ENCODE measurements around the gene HAAO.
"Not testable (repeated sequence)": the region's sequence is repeated elsewhere in the genome, so short reads cannot be mapped to it uniquely, and the experiment has no call there.

HAAO gene

DNA sequence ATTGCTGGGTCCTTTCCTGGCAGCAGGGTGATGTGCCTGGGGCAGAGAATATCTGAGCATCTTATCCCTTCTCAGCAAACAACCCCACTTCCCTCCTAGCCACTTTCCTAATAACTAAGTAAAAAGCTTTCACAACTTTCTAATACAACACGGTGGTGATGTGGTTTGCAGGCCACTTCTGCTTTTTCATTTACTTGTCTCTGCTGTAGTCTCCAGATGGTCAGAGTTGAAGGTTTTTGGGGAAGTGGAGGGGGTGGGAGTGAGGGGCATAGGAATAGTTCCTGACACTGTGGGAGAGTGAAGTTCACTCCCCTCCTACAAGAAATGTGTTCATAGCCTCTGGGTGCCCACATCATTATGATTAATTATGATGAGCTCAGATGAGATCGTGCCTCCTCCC lies 40.1 kb downstream of the HAAO start:
- DNase-seq (ENCODE audit: low read depth, low spot score), result no peak

DNA sequence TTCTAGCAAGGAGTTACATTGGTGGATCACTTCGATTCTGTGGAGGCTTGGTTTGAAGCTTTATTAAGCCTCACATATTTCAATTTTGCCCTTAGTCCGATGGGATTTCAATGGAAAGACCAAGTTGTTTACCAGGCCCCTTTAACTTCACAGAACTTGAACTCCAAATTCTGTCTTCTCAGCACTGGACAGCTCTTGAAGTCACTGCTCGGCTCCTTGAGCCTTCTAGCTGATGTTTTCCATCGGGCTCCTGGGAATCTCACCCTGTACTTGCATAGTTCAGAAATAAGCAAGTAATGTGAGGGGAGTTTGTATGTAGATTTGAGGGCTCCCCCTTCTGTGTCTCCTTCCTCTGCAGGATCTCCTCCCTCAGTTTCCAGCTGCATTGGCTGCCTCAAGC lies 43.5 kb downstream of the HAAO start:
- DNase-seq (ENCODE audit: low read depth, low spot score), result no peak

DNA sequence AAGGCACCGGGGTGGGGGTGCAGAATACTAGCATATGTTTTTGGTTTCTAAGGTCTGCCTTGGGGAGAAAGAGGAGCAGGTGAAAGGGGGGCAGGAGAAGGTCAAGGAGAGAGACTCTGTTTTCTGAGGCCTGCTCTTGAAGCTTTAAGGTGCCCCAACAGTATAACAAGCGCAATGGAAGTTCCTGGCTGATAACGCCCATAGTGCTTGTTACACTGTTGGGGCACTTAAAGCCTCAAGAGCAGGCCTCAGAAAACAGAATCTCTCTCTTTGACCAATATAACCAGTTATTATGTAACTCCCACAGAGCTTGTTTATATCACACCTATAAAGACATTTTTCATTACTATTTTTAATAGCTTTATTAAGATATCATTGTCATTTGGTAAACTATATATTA lies 45.0 kb downstream of the HAAO start:
- no peak for DNase-seq (ENCODE audit: low read depth, low spot score)

DNA sequence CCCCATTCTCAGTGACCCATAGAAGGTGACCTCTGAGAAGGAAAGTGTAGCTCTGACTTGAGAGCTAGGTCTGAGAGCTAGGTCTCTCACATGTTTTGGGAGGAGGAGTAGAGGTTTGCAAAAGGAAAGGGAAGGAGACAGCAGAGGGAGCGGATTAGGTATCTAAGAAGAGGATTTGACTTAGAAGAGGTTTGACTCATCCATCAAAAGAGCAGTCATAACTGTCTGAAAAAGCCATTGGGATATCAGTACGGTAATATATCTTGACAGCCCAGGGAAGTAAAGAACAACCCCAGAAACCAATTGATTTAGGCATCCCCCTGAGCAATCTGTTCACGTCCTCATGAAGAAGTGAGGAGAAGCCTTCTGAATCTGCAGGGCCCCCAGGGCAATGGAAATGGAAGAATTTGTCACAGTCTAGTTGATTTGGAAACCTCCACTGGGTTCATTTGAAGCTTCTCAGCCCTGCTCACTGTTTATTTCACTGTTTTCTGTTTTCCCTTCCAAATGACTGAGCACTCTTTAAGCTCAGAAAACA lies 47.8 kb downstream of the HAAO start:
- no peak for DNase-seq (ENCODE audit: low read depth, low spot score)

DNA sequence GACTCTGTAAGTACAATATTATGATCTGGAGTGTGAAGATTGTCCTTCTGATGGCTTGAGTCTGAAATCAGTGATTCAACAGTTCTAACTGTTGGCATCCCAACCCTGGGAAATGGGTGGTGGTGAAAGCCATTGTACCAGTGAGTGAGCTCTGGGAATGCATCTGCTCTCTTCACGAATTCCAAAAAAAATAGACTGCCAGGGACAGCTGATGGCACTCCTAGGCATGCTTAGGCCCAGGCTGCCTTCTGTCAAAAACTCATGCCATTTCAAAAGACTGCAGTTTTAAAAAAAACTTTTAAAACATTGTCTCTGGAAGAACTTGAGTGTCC lies 48.8 kb downstream of the HAAO start:
- DNase-seq (ENCODE audit: low read depth, low spot score), result no peak

DNA sequence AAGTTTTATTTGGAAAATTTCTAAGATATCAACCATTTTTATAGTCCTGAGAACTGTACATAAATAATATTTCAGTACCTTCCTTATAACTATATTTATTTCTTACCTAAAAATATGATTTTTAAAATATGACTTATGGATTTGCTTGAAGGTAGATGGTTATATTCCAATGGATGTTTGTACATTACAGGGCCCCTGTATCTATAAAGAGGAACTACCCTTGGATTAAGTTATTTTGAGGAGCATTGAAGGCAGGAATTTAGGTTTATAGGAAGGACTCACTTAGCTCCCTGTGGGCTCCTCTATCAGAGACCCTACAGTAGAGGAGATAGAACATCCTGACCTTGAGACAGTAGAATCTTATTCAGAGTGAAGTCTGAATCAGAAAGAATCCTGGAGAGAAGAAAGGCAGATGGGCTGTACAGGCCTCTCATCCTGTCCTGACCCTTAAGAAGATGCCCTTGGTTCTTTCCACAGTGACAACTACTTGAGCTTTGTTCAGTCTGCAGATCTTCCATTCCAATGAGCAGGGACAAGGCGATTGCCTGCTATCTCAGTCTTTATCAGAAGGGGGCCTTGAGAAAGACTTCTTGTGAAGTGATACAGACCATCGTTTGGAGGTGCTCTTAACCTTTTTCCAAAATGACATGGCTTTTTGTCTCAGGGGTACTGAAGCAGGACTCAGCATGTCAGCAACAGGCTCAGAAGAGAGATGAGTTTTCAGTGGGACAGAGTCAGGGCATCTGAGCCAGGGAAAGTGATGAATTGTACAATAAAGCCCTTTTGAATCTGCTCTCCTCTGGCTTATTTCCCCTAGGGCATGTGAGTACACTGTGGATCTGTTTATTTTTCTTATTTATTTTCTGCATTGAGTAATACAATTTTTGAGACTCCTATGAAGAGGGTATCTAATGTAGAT lies 49.4 kb downstream of the HAAO start:
- DNase-seq (ENCODE audit: low read depth, low spot score), result no peak

DNA sequence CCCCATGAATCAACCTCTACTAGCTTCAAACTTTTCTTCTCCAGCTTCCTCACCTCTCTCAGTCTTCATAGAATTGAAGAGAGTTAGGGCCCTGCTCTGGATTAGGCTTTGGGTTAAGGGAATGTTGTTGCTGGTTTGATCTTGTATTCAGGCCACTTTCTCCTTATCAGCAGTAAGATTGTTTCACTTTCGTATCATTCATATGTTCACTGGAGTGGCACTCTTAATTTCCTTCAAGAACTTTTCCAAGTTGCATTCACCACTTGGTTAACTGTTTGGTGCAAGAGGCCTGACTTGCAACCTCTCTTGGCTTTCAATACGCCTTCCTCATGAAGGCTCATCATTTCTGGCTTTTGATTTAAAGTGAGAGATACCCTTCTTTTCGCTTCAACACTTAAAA lies 51.2 kb downstream of the HAAO start:
- no peak for DNase-seq (ENCODE audit: low read depth, low spot score)

DNA sequence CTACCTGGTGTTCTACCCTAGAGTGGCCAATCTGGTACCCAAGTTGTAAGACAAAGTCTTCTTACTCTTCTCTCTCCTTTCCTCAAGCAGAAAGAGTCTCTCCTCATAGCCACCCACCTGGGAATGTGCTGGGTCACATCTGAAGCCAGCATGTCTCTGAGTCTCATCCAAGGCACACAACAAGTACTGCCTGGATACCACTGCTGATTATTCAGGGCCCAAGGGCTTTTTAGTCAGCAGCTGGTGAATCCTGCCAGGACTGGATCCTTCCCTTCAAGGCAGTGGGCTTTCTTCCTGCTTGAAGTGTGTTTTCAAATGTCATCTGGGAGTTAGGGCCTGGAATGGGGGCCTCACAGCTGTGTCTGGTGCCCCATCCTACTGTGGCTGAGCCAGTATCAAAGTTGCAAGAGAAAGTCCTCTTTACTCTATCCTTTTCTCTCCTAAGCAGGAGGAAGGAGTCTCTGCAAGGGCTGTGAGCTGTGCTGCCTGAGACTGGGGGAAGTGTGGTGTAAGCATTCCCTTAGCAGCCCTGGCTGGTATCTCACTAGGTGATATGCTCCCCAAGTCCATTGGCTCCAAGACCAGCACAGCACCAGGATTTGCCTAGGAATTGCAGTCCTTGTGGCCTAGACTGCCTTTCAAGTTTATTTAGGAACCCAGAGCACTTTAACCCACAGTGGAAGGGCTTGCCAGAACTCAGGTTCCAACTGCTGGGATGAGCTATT lies 55.6 kb downstream of the HAAO start:
- no peak for DNase-seq (ENCODE audit: low read depth, low spot score)

DNA sequence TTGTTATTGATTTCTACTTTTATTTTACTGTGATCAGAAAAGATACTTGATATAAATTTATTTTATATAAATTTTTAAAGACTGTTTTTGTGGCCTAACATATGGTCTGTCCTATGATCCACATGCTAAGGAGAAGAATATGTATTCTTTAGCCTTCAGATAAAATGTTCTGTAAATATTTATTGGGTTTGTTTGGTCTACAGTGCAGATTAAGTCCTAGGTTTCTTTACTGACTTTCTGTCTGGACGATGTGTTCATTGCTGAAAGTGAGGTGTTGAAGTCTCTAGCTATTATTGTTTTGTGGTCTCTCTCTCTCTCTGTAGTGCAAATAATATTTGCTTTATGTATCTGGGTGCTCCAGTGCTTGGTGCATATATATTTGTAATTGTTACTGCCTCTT lies 58.5 kb downstream of the HAAO start:
- DNase-seq (ENCODE audit: low read depth, low spot score), result no peak

DNA sequence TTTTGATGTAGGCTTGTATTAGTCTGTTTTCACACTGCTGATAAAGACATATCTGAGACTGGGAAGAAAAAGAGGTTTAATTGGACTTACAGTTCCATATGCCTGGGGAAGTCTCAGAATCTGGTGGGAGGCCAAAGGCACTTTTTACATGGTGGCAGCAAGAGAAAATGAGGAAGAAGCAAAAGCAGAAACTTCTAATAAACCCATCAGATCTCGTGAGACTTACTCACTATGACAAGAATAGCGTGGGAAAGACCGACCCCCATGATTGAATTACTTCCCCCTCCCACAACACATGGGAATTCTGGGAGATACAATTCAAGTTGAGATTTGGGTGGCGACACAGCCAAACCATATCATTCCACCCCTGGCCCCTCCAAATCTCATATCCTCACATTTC lies 61.1 kb downstream of the HAAO start:
- DNase-seq (ENCODE audit: low read depth, low spot score), result not testable (repeated sequence)

DNA sequence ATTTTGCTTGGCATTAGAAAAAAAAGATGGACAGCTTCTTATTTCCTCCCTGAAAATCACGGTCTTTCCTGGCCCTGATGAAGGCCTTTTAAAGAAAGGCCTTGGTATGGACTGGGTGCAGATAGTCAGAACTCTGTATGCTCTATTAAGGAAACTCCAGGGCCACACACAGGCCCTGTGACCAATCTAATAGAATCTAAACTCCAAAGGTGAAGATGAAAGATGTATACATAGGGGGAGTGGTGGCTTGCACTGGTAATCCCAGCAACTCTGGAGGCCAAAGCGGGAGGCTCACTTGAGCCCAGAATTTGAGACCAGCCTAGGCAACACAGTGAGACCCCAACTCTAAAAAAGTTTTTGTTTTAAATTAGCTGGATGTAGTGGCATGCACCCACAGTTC lies 65.7 kb downstream of the HAAO start:
- no peak for DNase-seq (ENCODE audit: low read depth, low spot score)

DNA sequence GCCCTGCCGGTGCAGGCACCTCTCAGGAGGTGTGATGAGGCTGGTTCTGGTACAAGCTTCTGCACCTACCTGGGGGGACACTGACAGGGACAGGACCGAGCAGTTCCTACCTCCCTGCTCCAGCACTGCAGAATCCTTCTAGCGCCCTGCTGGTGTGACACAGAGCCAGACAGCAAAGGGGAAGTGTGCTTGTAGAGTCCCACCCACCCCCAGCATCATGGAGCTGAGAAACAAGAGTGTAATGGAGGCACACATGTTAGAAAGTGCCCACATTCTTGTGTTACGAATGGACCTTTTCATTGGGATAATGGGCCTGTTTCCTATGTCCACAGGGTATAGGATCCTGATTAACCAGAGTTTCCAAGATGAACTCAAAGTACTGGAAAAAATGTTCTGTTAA lies 66.7 kb downstream of the HAAO start:
- DNase-seq (ENCODE audit: low read depth, low spot score), result no peak

DNA sequence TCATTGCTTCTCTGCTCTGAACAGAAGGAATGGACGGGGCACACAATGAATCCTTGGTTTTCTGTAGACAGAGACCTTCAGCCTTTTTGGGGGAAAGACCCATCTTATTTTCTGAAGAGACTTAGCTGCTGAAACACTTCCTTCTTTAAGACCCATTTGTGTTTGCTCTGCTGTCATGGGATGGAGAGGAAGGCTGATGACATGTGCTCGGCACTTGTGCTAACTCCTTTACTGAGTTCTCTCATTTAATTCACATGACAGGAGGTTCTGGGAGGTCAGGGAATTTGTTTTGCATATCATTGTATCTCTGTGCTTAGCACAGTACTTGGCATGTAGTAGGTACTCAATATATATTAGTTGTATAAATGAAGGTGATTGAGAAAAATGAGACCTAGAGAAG lies 67.5 kb downstream of the HAAO start:
- no peak for DNase-seq (ENCODE audit: low read depth, low spot score)

DNA sequence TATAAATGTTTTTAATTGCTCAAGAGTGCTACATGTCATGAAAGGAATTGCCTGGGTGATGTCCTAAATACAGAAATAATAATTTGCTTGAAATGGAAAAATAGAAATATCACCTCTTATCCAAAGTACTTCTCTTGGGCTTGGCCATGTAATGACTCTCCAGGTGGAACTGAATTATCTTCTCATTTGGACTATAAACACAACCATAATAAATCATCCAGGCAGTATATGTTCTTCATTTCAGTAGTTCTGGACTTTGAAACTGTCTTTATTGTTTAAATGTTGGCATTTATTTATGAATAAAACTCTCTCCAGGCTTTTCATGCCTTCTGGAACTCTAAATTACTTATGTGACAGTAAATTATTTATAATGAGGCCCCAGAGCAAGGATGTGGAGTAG lies 68.9 kb downstream of the HAAO start:
- no peak for DNase-seq (ENCODE audit: low read depth, low spot score)

DNA sequence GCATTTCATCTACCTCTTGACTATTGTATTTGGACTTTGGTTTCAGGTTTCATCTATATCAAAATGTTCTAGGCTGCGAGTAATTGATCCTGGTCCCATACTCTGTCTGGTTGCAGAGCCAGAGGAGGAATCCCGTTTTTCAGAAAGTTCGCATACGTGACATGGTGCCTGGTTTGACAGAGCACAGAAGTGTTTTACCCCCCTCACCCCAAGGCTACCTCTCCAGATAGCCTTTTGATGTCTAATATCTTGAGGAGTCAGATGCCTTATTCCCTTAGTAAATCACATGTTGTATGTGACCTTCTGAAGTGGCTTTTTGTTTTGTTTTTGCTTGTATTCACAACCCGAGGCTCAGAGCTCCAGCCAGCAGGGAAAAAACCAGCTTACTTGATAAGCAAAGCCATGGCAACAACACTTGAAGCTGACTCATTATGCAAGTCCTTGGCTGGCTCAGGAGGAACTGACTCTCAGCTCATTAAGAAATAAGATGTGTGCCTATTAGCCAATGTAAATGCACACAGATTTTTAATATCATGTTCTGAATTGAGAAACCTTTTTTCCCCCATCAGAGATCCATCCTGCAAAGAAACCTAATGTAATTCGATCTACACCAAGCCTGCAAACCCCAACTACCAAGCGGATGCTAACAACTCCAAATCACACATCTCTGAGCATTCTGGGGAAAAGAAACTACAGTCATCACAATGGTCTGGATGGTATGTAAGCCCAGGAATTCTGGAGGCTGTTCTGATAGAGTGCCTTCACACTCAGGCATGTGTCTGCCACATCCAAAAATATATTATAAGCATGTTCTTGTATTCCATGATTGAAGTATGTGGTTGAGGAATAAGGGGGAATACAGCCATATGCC lies 69.8 kb downstream of the HAAO start:
- no peak for DNase-seq (ENCODE audit: low read depth, low spot score)

DNA sequence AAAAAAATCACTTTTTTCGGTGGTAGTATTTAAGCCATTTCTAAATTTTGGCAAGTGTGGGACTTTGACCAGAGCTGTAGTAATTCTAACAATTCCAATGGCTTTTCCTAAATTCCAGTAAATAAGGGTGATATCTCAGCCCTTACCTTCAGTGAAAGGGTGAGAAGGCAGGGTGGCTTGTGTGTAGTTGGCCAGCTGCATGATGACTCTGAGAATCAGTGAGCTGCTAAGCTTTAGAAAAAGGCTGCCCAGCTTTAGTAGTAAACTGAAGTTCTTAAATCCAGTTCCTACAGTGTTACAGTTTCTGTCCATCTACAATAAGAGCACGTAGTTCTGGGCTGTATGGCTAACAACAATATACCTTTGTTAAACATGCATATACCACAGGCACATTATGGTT lies 70.5 kb downstream of the HAAO start:
- no peak for DNase-seq (ENCODE audit: low read depth, low spot score)

All from brain pericyte (primary cell).